GM19463 (cell line): ENCODE measurements around the gene OPTN.
"Not testable (repeated sequence)": the region's sequence is repeated elsewhere in the genome, so short reads cannot be mapped to it uniquely, and the experiment has no call there.

Source experiments
- ATAC-seq: cut with Tn5 transposase; IDR thresholded peaks from one replicate; pipeline ENCODE4 v1.9.1; 2021; ENCODE audit warnings: mild to moderate bottlenecking, moderate library complexity; ENCODE audit not compliant: unreplicated experiment

The OPTN gene

GRCh38 chr10:13118784-13119410 lies 18.9 kb downstream of the OPTN start:
- ATAC-seq: no peak

- ATAC-seq: no peak
Measured at GRCh38 chr10:13120786-13121499, 21.0 kb downstream of the OPTN start.

GRCh38 chr10:13121500-13121854 lies 21.5 kb downstream of the OPTN start:
- no peak for ATAC-seq

DNA sequence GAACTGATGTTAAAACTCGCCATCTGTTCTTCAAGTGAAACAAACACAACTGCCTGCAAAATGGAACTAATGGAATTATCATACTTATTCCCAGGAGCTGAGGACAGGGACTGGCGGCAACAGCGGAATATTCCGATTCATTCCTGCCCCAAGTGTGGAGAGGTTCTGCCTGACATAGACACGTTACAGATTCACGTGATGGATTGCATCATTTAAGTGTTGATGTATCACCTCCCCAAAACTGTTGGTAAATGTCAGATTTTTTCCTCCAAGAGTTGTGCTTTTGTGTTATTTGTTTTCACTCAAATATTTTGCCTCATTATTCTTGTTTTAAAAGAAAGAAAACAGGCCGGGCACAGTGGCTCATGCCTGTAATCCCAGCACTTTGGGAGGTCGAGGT lies 36.7 kb downstream of the OPTN start:
- no peak for ATAC-seq

DNA sequence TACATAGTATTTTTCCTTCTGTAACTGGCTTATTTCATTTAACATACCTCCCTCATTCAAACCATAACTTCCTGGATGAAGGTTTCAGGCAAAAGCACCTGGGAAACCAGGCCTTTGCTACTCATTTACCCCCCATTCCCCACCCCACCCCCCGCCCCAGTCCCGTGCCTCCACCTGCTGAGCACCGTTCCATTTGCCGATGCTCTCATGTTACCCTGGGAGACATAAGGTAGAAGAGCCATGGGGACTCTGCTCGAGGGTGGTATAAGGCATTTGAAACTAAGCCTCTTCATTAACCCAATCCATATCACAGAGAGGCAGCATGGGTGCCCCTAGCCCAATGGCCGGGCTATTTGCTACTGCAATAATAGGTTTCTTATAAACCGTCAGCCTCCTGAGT lies 39.2 kb downstream of the OPTN start:
- ATAC-seq: no peak

DNA sequence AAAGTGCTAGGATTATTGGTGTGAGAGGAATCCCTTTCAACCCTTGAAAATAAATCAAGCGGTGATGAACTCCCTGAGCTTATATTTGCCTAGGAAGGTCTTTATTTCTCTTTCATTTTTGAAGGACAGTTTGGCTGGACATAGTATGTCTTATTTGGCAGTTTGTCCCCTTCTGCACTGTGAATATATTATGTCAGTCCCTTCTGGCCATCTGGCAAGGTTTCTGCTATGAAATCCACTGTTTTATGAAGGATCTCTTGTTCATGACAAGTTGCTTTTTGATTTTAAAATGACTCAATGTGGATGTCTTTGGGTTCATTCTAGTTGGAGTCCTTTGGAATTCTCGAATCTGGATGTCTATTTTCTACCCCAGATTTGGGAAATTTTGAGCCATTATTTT lies 39.7 kb downstream of the OPTN start:
- ATAC-seq: no peak

- no peak for ATAC-seq
Measured at GRCh38 chr10:13140627-13141190, 40.7 kb downstream of the OPTN start.

- no peak for ATAC-seq
Measured at GRCh38 chr10:13143766-13144165, 43.8 kb downstream of the OPTN start.

DNA sequence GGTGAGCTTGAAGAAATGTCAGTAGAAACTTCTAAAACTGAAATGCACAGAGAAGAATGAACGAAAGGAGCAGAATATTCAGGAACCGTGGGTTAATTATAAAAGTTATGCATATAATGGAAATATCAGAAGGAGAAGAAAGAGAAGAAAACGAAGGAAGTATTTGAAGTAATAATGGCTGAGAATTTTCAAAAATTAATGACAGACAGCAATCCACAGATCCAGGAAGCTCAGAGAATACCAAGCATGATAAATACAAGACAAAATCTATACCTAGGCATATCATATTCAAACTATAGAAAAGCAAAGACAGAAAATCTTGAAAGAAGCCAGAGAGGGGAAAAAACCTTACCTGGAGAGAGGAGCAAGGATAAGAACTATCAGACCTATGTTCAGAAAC lies 44.9 kb downstream of the OPTN start:
- ATAC-seq: no peak

DNA sequence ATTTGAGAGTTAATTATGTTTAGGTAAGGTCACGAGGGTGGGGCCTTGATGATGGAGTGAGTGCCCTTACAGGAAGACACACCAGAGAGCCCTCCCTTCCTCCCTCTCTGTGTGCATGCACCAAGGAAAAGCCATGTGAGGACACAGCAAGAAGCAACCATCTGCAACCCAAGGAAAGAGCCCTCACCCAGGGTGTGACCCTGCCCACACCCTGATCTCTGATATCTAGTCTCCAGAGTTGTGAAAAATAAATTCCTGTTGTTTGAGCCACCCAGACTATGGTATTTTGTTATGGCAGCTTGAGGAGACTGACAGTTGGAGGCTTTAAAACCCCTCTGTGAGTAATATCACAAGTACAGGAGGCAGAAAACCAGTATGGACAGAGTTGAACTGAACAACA lies 46.4 kb downstream of the OPTN start:
- ATAC-seq: no peak

DNA sequence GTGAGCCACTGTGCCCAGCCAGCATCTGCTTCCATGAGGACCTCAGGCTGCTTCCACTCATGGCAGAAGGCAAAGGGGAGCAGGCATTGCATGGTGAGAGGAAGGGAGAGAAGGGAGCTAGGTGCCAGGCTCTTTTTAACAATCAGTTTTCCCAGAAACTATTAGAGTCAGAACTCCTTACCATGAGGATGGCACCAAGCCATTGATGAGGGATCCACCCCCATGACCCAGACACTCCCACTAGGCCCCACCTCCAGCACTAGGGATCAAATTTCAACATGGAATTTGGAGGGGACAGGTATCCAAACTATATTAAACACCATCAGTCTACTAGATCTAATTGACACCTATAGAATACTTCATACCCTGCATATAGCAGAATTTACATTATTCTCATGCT lies 47.2 kb downstream of the OPTN start:
- no peak for ATAC-seq

DNA sequence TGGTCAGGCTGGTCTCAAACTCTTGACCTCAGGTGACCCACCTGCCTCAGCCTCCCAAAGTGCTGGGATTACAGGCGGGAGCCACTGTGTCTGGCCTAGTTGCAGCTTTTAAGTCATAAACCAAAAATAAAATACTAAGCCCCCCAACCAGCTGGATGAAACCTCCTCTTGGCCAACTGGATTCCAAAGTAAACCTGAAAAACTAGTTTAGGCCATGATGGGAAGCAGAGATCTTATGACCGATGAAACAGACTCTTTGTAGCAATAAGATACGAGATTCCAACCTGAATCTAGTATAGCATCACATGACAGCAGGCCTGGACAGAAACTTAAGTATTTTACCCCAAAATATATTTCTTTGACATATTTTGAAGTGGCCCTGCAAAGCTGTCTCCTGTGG lies 52.3 kb downstream of the OPTN start:
- ATAC-seq: no peak

DNA sequence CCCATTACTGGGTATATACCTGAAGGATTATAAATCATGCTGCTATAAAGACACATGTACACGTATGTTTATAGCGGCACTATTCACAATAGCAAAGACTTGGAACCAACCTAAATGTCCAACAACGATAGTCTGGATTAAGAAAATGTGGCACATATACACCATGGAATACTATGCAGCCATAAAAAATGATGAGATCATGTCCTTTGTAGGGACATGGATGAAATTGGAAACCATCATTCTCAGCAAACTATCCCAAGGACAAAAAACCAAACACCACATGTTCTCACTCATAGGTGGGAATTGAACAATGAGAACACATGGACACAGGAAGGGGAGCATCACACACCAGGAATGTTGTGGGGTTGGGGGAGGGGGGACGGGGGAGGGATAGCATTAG lies 55.9 kb downstream of the OPTN start:
- ATAC-seq: not testable (repeated sequence)

GRCh38 chr10:13158401-13158800 lies 58.4 kb downstream of the OPTN start:
- no peak for ATAC-seq

DNA sequence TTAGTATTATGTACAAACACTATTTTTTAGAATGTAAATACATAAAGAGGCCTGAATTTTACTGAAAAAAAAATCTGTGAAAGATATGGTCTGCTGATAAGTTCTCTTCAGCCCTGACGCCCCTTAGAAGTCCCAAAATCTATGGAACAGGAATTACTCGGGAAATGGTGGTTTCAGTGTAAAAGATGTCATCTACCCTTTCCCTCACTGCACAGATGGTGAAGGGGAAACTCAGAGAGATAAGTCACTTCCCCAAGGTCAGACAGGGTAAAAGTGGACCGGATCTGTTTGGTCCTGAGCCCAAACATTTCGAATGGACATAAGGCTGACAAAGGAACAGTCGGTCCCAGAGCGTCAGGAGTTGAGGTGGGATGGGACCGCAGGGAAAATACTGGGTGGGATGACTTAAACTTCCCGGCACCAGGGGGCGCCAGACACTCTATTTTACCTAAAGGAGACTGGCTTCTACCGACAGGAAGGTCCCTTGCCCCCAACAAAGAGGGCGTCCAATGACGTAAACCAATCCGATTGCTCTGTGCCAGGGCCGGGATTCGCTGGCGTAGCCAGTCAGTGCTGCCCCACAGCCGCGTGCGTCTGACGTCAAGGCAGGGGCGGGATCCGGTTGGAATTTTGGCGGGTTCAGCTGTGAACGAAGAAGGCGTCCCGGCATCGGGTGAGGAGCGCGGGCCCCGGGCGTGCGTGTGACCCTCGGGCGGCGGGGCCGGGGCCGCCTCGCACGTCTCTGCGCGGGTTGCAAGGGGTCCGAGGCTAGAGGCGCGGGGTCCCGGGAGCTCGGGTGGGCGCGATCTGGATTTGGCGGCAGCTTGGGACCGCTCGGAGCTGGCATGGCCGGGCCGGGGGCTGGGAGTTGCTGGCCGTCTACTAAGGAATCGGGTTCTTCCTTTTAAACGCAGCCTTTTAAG lies 61.2 kb downstream of the OPTN start, which contains the start of gene MCM10:
TSS of gene MCM10 (plus strand) at position 625 of the 923 bp plus-strand sequence. CDS start 2,645 bp downstream, outside the sequence.
- peak; percentile 100 for ATAC-seq

DNA sequence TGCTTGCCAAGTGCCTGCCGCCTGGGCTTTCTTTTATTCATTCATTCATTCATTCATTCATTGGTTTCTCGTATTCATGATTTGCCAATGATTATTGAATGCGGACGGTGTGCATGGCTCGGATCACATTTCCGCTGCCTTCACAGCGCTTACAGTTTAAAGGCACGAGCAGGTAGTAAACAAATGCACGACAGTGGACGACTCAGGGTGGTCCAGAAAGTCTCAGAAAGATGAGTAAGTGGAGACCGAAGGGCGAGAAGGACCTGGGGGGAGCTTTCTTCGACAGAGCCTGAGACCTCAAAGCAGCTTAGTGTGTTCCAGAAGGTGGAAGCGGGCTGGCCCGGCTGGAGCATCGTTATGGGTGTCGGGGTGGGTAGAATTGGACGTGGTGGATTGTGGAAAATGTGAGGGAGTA lies 61.9 kb downstream of the OPTN start:
- ATAC-seq: no peak

GRCh38 chr10:13163859-13164258 lies 63.9 kb downstream of the OPTN start:
- ATAC-seq: no peak

GRCh38 chr10:13165177-13165576 lies 65.2 kb downstream of the OPTN start:
- ATAC-seq: no peak

GRCh38 chr10:13167568-13167967 lies 67.6 kb downstream of the OPTN start:
- ATAC-seq: no peak

GRCh38 chr10:13168781-13169180 lies 68.8 kb downstream of the OPTN start:
- ATAC-seq: no peak

GRCh38 chr10:13173616-13174015 lies 73.7 kb downstream of the OPTN start:
- ATAC-seq: no peak
